GM12801 (cell line): ENCODE data around the gene RHOJ.

Experiments
- TF ChIP-seq, protein P1 (sequence below): IDR thresholded peaks from one replicate; pipeline ENCODE4 v1.5.1; 2011; ENCODE audit warnings: control low read depth; ENCODE audit not compliant: insufficient read length; ENCODE audit errors: extremely low read depth

RHOJ gene

DNA sequence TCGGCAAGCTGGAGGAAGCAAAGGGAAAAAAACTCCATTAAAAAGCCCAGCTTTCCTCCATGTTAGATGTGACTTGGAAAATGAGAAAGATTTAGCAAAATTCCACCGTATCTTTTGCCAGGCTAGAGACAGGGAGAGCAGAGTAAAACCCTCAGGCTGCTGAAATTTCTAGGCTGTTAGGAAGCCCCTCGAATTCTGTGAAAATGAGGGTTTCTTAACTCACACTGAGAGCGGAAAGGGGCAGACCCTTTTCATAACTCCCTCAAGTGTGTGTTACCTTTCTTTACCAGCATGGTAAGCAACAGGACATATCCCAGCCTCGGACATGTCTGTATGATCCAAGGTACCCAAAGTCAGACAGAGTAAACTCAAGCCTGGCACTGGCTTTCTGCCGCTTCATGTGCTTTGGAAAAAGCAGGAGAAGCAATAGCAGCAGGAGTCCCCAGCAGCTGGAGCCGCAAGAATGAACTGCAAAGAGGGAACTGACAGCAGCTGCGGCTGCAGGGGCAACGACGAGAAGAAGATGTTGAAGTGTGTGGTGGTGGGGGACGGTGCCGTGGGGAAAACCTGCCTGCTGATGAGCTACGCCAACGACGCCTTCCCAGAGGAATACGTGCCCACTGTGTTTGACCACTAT lies at the start of gene RHOJ:
Gene RHOJ (plus strand): TSS at position 37 of the 637 bp plus-strand sequence. CDS start 427 bp downstream, at position 464.
- TF ChIP-seq, protein P1, sequence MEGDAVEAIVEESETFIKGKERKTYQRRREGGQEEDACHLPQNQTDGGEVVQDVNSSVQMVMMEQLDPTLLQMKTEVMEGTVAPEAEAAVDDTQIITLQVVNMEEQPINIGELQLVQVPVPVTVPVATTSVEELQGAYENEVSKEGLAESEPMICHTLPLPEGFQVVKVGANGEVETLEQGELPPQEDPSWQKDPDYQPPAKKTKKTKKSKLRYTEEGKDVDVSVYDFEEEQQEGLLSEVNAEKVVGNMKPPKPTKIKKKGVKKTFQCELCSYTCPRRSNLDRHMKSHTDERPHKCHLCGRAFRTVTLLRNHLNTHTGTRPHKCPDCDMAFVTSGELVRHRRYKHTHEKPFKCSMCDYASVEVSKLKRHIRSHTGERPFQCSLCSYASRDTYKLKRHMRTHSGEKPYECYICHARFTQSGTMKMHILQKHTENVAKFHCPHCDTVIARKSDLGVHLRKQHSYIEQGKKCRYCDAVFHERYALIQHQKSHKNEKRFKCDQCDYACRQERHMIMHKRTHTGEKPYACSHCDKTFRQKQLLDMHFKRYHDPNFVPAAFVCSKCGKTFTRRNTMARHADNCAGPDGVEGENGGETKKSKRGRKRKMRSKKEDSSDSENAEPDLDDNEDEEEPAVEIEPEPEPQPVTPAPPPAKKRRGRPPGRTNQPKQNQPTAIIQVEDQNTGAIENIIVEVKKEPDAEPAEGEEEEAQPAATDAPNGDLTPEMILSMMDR, result no peak

DNA sequence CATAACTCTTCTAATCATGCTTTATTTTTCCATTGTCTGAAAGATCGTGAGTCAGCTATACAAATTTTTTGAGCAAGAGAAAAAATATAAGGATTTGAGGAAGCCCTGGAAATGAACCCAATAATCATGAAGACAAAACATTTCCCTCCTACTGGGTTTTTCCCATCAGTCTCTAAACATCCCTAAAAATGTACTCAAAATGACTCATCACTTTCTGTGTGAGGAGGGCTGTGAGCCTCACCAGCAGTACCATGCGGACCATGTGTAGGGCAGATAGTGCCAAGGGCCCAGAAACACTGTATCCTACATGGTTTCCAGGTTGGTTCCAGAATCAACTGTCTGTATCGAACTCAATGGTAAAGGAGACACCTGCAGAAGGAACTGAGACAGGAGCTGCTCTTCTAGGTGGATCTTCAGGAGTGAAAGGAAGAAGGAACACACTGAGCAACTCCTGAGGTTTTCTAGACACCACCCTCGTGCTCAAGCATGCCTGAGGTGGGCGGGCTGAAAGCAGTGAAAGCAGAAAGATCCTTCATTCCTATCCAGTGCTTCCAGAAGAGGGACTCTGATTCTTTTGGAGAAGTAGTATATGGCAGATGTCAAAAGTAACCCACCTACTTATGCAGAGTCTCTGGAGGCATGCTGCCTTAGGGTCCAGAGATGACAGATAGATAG lies 48.6 kb upstream of the RHOJ start:
- TF ChIP-seq, protein P1, result no peak

DNA sequence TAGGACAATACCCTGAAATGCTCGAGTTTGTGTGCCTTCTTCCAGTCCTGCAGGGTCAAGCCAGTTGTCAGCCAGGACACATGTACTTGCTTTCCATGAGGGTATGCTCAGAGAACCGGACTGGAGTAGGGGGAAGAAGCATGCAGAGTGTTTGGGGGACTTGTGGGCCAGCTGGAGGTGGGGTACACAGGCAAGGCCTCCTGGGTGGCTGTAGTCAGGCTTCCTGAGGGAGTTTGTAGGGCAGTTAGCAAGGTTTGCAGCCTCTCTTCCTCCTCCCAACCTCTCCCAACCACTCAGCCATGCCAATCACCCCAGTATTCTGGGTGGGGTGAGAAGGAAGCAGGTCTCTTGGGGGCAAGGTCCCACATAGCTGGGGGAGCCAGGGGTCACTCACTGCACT lies 47.0 kb upstream of the RHOJ start:
- TF ChIP-seq, protein P1, result no peak

DNA sequence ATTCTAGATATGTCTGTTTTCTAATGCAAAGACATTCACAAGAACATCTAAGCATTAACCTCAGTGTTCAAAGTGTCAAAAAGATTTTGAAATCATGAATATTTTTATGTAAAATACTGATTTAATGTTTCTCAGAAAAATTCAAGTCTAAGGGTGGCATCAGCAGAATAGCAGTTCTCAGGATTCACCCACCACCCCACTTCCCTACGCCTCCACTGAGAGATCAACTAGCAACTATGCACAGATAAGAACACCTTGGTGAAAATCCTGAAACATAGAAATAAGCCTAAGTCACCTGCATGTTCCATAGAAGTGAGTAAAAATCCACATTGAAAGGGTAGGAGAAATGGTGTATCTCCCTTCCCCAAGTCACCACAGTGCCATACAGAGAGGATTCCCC lies 40.9 kb upstream of the RHOJ start:
- TF ChIP-seq, protein P1, result no peak

DNA sequence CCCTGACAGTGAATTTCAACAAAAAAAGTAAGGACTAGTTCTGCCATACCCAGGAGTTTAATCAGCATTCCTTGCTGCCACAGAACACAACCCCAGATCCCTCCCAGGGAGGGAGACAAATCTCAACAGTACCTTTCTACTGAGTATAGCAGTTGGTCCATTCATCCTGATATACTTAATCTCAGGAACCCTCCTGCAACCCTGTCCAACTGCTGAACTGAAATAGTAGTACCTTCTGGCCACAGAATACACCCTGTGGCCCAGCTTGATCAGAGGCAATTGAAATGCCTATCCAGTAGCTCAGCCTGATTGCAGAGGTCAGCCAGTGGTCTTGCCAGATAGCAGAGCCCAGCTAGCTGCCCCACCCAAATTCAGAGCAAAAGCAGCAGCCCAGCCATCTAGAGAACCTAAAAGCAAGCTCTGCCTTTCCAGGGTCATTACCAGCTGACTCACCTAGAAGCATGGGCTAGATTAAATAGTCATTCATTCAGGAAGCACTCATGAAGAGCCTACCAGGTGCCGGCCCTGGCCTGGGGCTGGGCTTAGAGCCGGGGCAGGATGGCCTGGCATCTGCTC lies 40.0 kb upstream of the RHOJ start:
- TF ChIP-seq, protein P1, result no peak

DNA sequence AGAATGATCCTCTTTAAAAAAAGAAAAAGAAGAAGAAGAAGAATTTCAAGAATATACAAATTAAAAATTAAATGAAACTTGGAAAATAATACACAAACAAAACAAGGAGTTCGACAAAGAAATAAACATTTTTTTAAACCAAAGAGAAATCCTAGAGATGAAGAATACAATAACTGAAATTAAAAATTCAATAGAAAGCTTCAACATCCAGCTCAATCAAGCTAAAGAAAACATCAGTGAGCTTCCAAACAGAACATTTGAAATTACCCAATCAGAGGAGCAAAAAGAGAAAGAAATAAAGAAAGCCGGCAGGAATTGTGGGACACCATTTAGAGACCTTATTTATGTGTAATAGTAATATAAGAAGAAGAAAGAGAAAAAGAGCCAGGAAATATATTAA lies 37.2 kb upstream of the RHOJ start:
- TF ChIP-seq, protein P1, result no peak

DNA sequence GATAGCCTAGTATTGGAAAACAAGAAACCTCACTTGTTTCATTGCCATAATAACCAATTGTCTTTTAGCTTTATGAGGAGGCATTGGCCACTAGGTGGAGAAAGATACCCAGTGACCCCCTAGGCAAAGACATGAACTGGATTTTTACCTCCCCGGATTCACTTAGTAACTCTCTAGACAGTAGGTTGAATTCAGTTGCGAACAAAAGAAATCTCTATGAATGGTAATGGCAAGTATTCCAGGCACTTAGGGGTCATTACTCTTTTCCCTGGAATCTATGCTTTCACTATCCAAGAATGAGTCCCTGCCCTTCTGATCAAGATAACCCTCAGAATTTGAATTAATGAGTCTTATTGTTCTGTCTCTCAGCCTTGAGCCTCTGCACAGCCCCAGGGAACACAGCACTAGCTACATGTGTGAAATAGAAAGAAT lies 29.5 kb upstream of the RHOJ start:
- TF ChIP-seq, protein P1, result no peak
